Measurements from ENCODE around the gene KIN. TPM values are rescaled to one million over a fixed set of nuclear protein-coding genes. Genes with fewer than 3 reads are reported as not detected.

KIN gene
- polyA plus RNA-seq, 2 of the 4 experiments (the other 2 are of a cell fraction): 8.3 to 19.0 TPM

DNA sequence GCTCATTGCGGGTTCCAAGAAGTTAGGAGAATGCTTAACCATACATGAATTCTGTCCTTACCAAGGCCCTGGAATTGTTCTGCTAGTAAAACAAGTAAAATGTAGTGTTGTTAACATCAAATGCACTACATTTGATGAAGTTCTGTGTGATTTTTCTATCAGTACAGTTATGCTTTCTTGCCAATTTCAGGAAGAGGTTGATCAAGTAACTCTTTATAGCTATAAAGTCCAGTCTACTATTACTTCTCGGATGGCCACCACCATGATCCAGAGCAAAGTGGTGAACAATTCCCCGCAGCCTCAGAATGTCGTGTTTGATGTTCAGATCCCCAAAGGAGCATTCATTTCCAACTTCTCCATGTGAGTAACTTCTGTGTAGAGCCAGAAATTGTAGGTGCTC is 79.0 kb downstream of the KIN start:
- peaks cover 14% of the 10 kb centered on the region; the same call in 2 of the 3 replicates for H3K4me1 ChIP-seq
- DNase-seq (ENCODE audit: low read depth in 1 of 2, low spot score in 1 of 2): no peak
- TF ChIP-seq EP300 (IDR thresholded peaks at IDR 0.05) (no peak), CHD4 (IDR thresholded peaks at IDR 0.05; ENCODE audit: borderline replicate concordance) (no peak), MAZ (IDR thresholded peaks at IDR 0.05; ENCODE audit: borderline replicate concordance, low read depth, low read length) (no peak), FOXS1 (CRISPR knock-in tag; IDR thresholded peaks at IDR 0.05) (no peak), POLR2AphosphoS2 (conservative IDR thresholded peaks at IDR 0.05; ENCODE audit: low read length) (no peak), ZFP36 (IDR thresholded peaks at IDR 0.05; ENCODE audit: borderline replicate concordance, partially characterized antibody) (no peak), GATA3 (IDR thresholded peaks at IDR 0.05; ENCODE audit: borderline replicate concordance) (no peak), JUN (IDR thresholded peaks at IDR 0.05) (no peak), ZSCAN20 (CRISPR knock-in tag; IDR thresholded peaks at IDR 0.05) (no peak)
- TF ChIP-seq, protein P1, sequence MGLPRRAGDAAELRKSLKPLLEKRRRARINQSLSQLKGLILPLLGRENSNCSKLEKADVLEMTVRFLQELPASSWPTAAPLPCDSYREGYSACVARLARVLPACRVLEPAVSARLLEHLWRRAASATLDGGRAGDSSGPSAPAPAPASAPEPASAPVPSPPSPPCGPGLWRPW (IDR thresholded peaks at IDR 0.05): no peak
- no peaks in the 10 kb centered on the region for H3K9me3 ChIP-seq
- H3K4me2 ChIP-seq: no peak overlapping the region
- WGBS (ENCODE audit: missing lambda C conversion rate): 75% methylated on average over 4 of the region's 4 CpGs
- no peak overlapping the region for H3K27ac ChIP-seq
- FAIRE-seq: no peak
- no peak overlapping the region for H3K4me3 ChIP-seq
- ChIA-PET CTCF (interaction anchor here (0.9 to 4.7 kb wide), 3 partner anchors 9 to 51 kb away, joined by 3 to 27 read pairs (median 7); no protein-coding TSS in a partner anchor), POLR2A (interaction anchor here (1.2 kb wide), 1 partner anchor 79 kb away, joined by 3 read pairs; the partner anchor contains the start of genes ATP5F1C and KIN)
- ATAC-seq: no peak

DNA sequence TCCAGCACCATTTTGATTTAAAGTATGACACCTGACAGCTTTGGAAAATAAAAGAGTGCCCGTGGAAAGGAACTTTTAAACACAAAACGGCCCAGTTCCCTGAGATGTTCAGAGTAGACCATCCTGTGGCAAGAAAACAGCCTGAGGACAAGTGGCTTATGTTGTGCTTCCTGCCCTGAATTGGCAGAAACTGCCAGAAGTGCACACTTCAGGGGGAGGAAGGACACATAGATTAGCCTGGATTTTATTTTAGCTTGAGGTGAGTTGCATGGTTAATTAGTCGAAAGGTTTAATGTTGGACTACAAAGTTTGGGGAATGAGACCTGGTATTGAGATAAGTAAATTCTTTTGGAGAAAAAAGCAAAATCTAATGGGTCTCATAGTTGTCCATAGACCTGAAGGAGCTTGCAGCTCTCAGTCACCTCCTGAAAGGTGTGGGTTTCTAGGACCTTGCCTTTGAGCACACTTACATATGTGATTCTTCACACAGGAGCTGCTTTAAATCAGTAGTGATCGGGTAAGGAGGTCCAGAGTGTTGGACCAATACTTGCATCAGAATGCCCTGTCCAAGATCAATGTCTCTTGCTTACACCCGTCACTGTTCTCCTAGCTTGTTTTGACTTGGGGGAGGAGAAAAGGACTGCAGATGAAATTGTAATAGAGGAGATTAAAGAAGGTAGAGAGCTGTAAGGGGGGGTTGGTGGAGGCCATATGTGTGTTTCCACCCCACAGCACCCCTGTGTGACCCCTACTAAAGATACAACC is 79.8 kb downstream of the KIN start:
- POLR2A ChIA-PET: interaction anchor here (1.2 kb wide), 1 partner anchor 80 kb away, joined by 3 read pairs; the partner anchor contains the start of genes ATP5F1C and KIN
- DNase-seq (ENCODE audit: low read depth in 1 of 2, low spot score in 1 of 2): no peak
- ATAC-seq: no peak
- Histone ChIP-seq H3K4me3 (no peak overlapping the region), H3K4me2 (no peak overlapping the region), H3K4me1 (peaks cover 14% of the 10 kb centered on the region; the same call in 2 of the 3 replicates), H3K9me3 (no peaks in the 10 kb centered on the region), H3K27ac (peak overlapping the region; percentile 52 to 61)
- FAIRE-seq: no peak
- CTCF ChIA-PET: interaction anchor here (0.6 to 4.7 kb wide), 5 partner anchors 9 to 921 kb away, joined by 3 to 27 read pairs (median 3); no protein-coding TSS in a partner anchor
- no peak for TF ChIP-seq JUNB (IDR thresholded peaks at IDR 0.05)
- no peak for TF ChIP-seq EHMT2 (IDR thresholded peaks at IDR 0.05; ENCODE audit: low read depth)
- no peak for TF ChIP-seq HOXB13 (CRISPR knock-in tag; IDR thresholded peaks at IDR 0.05; ENCODE audit: low read depth)
- TF ChIP-seq, protein P1 (IDR thresholded peaks at IDR 0.05): no peak
- no peak for TF ChIP-seq CBX2 (IDR thresholded peaks at IDR 0.05; ENCODE audit: borderline replicate concordance, low read depth)
- no peak for TF ChIP-seq FOSB (CRISPR knock-in tag; IDR thresholded peaks at IDR 0.05)
- no peak for TF ChIP-seq RNF2 (IDR thresholded peaks at IDR 0.05; ENCODE audit: borderline replicate concordance, low read depth)
- TF ChIP-seq, protein P2, sequence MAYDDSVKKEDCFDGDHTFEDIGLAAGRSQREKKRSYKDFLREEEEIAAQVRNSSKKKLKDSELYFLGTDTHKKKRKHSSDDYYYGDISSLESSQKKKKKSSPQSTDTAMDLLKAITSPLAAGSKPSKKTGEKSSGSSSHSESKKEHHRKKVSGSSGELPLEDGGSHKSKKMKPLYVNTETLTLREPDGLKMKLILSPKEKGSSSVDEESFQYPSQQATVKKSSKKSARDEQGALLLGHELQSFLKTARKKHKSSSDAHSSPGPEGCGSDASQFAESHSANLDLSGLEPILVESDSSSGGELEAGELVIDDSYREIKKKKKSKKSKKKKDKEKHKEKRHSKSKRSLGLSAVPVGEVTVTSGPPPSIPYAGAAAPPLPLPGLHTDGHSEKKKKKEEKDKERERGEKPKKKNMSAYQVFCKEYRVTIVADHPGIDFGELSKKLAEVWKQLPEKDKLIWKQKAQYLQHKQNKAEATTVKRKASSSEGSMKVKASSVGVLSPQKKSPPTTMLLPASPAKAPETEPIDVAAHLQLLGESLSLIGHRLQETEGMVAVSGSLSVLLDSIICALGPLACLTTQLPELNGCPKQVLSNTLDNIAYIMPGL (CRISPR knock-in tag; IDR thresholded peaks at IDR 0.05; ENCODE audit: borderline replicate concordance): no peak
- TF ChIP-seq, protein P3, sequence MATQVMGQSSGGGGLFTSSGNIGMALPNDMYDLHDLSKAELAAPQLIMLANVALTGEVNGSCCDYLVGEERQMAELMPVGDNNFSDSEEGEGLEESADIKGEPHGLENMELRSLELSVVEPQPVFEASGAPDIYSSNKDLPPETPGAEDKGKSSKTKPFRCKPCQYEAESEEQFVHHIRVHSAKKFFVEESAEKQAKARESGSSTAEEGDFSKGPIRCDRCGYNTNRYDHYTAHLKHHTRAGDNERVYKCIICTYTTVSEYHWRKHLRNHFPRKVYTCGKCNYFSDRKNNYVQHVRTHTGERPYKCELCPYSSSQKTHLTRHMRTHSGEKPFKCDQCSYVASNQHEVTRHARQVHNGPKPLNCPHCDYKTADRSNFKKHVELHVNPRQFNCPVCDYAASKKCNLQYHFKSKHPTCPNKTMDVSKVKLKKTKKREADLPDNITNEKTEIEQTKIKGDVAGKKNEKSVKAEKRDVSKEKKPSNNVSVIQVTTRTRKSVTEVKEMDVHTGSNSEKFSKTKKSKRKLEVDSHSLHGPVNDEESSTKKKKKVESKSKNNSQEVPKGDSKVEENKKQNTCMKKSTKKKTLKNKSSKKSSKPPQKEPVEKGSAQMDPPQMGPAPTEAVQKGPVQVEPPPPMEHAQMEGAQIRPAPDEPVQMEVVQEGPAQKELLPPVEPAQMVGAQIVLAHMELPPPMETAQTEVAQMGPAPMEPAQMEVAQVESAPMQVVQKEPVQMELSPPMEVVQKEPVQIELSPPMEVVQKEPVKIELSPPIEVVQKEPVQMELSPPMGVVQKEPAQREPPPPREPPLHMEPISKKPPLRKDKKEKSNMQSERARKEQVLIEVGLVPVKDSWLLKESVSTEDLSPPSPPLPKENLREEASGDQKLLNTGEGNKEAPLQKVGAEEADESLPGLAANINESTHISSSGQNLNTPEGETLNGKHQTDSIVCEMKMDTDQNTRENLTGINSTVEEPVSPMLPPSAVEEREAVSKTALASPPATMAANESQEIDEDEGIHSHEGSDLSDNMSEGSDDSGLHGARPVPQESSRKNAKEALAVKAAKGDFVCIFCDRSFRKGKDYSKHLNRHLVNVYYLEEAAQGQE (IDR thresholded peaks at IDR 0.05): no peak
- TF ChIP-seq EP300 (IDR thresholded peaks at IDR 0.05): no peak
- no peak for TF ChIP-seq POLR2AphosphoS2 (conservative IDR thresholded peaks at IDR 0.05; ENCODE audit: low read length)
- no peak for TF ChIP-seq BHLHE40 (IDR thresholded peaks at IDR 0.05; ENCODE audit: low read depth, low read length)
- no peak for TF ChIP-seq CHD2 (IDR thresholded peaks at IDR 0.05; ENCODE audit: low read length, partially characterized antibody)
- no peak for TF ChIP-seq MYC (IDR thresholded peaks at IDR 0.05; ENCODE audit: borderline replicate concordance, low read length)
- TF ChIP-seq RAD21 (conservative IDR thresholded peaks at IDR 0.05 in 1 of 2, IDR thresholded peaks at IDR 0.05 in 1 of 2): no peak
- no peak for TF ChIP-seq EHF (CRISPR knock-in tag; IDR thresholded peaks at IDR 0.05)
- 54% methylated on average over 5 of the region's 5 CpGs for WGBS (ENCODE audit: missing lambda C conversion rate)
